ENCODE results near the gene THYN1. TPM values are rescaled to one million over a fixed set of nuclear protein-coding genes. Genes with fewer than 3 reads are reported as not detected.
A peak's percentile ranks its signal among the peaks of the same experiment; 100 is the strongest.

THYN1 gene
- total RNA-seq, 1 donor from 2014 or later = 33.9 TPM

GRCh38 chr11:134254433-134255183, 1.5 kb upstream of the THYN1 start:
- DNase-seq (ENCODE audit: extremely low spot score, unreplicated experiment) = no peak
- Mint-ChIP-seq H3K9me3 (ENCODE audit: unreplicated experiment) (no peaks in the 10 kb centered on the region), H3K27ac (ENCODE audit: unreplicated experiment) (no peak overlapping the region), H3K4me1 (ENCODE audit: unreplicated experiment) (peaks cover 20% of the 10 kb centered on the region), H3K36me3 (ENCODE audit: unreplicated experiment) (peaks cover 11% of the 10 kb centered on the region), H3K27me3 (ENCODE audit: unreplicated experiment) (no peaks in the 10 kb centered on the region), H3K4me3 (ENCODE audit: unreplicated experiment) (peak overlapping the region; percentile 86)
- no peak for TF ChIP-seq CTCF (IDR thresholded peaks at IDR 0.05)

DNA sequence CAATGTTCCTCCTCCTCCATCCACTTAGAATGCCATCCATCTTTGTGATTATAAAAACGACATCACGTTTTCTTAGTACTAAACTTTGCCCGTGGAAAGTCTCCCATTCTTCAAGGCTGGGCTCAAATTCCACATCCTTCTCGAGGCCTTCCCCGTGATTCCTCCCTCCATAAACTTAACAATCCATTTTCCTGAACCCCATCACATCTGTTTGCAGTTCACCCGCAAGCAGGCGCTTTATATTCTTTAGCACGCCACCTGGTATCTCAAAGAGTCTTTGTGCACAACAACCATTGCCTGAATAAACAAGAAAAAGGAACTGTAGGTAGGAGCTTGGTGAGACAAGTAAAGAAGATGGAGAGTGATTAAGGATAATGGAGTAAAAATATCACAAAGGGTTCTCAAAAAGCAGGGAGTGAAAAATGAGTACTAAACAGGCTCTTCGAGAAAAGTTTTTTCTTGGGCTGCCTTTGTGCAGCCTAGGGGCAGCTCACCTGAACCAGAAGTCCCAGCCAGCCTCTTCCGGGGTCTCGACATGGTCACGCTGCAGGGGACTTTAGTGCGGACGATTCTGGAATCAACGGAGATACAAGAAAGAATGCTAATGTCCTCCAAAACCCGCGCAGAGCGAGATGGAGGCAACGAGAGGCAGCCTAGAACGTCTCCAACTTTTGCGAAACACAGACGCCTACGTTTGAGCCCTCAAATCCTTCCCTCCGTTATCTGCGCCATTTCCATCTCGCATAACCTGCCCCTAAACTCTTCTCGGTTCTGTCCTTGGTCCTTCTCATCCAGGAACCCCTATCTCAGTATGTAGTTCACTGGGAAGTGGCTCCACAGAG, 585 bp downstream of the THYN1 start:
- no peak for DNase-seq (ENCODE audit: extremely low spot score, unreplicated experiment)

DNA sequence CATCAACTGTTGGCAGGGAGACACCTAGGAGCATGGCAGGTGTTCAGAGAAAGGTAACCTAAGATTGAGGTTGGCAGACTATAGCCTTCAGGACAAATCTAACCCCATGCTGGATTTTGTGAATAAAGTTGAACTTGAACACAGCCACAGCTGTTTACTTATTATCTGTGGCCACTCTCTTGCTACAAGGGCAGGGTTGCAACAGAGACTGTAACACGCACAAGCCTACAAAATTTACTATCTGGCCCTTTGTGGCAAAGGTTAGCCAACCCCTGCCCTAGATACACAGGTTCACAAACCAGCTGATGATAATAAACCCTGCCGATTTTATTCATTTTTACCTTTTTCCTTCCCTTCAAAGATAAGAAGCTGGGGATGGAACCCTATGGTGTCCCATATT, 2.5 kb downstream of the THYN1 start:
- H3K27ac Mint-ChIP-seq (ENCODE audit: unreplicated experiment) = no peak overlapping the region
- H3K4me1 Mint-ChIP-seq (ENCODE audit: unreplicated experiment) = peaks cover 20% of the 10 kb centered on the region
- peaks cover 25% of the 10 kb centered on the region for H3K36me3 Mint-ChIP-seq (ENCODE audit: unreplicated experiment)
- H3K9me3 Mint-ChIP-seq (ENCODE audit: unreplicated experiment) = no peaks in the 10 kb centered on the region
- no peaks in the 10 kb centered on the region for H3K27me3 Mint-ChIP-seq (ENCODE audit: unreplicated experiment)
- no peak overlapping the region for H3K4me3 Mint-ChIP-seq (ENCODE audit: unreplicated experiment)
- no peak for DNase-seq (ENCODE audit: extremely low spot score, unreplicated experiment)
- no peak for TF ChIP-seq CTCF (IDR thresholded peaks at IDR 0.05)

More for the DNA sequence above, 585 bp downstream of the THYN1 start:
- peak overlapping the region; percentile 73 for H3K27ac Mint-ChIP-seq (ENCODE audit: unreplicated experiment)
- H3K9me3 Mint-ChIP-seq (ENCODE audit: unreplicated experiment) = no peaks in the 10 kb centered on the region
- peak overlapping the region; percentile 86 for H3K4me3 Mint-ChIP-seq (ENCODE audit: unreplicated experiment)
- no peak for TF ChIP-seq CTCF (IDR thresholded peaks at IDR 0.05)
- peaks cover 20% of the 10 kb centered on the region for H3K4me1 Mint-ChIP-seq (ENCODE audit: unreplicated experiment)
- H3K36me3 Mint-ChIP-seq (ENCODE audit: unreplicated experiment) = peaks cover 17% of the 10 kb centered on the region
- H3K27me3 Mint-ChIP-seq (ENCODE audit: unreplicated experiment) = no peaks in the 10 kb centered on the region

- no peaks in the 10 kb centered on the region for H3K9me3 Mint-ChIP-seq (ENCODE audit: unreplicated experiment)
Measured at GRCh38 chr11:134250246-134250645, 2.9 kb downstream of the THYN1 start.

More at GRCh38 chr11:134250246-134250645, 2.9 kb downstream of the THYN1 start:
- peaks cover 20% of the 10 kb centered on the region for H3K4me1 Mint-ChIP-seq (ENCODE audit: unreplicated experiment)
- H3K36me3 Mint-ChIP-seq (ENCODE audit: unreplicated experiment) = peaks cover 25% of the 10 kb centered on the region
- no peaks in the 10 kb centered on the region for H3K27me3 Mint-ChIP-seq (ENCODE audit: unreplicated experiment)
- no peak overlapping the region for H3K4me3 Mint-ChIP-seq (ENCODE audit: unreplicated experiment)
- no peak for TF ChIP-seq CTCF (IDR thresholded peaks at IDR 0.05)
- no peak overlapping the region for H3K27ac Mint-ChIP-seq (ENCODE audit: unreplicated experiment)
- no peak for DNase-seq (ENCODE audit: extremely low spot score, unreplicated experiment)

Measured in osteocyte (in vitro differentiated cells).